Left lobe of liver (tissue), 2 donors: ENCODE results near the gene C1orf21. TPM values are rescaled to one million over a fixed set of nuclear protein-coding genes. Genes with fewer than 3 reads are reported as not detected.
A peak's percentile ranks its signal among the peaks of the same experiment; 100 is the strongest.

ENCODE experiments used
- ATAC-seq: fragments of 200-7000 bp; cut with Tn5 transposase; one replicate; pipeline ENCODE4 v1.9.1; 2020; ENCODE audit warnings: mild to moderate bottlenecking, moderate library complexity
- DNase-seq: peaks from one replicate; pipeline ENCODE4 v3.0.0-alpha.2; 2020; ENCODE audit warnings: low spot score
- total RNA-seq: library from RNA; stranded (reverse); gene quantifications from one replicate; pipeline ENCODE4 v1.2.1, GENCODE V29; 2021
- donor health status: DM: no; HTN: no; CAD: no; lungs with moderate emphysema.
- donor health status: DM: no; HTN: yes; CAD: no.

The C1orf21 gene
- total RNA-seq, 1 donor from 2014 or later: 19.6 TPM

DNA sequence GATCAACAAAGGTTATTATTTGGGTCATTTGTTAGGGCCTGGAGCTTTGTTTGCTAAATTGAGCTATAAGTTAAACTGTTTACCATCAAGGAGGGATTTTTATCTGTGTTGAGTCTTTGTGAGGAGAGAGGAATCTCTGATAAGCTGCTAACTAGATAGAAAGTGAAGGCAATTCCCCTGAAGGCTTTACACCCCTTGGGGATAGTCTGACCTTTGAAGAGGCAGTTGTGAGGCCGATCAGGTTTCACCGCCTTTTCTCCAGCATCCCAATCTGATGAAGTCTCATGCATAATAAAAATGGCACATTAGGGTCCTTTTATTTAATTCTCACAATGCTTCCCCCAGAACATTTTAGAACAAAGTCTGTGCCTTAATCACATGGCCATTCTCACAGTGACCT lies 21.8 kb downstream of the C1orf21 start:
- no peak for DNase-seq
- ATAC-seq: peak; percentile 13

DNA sequence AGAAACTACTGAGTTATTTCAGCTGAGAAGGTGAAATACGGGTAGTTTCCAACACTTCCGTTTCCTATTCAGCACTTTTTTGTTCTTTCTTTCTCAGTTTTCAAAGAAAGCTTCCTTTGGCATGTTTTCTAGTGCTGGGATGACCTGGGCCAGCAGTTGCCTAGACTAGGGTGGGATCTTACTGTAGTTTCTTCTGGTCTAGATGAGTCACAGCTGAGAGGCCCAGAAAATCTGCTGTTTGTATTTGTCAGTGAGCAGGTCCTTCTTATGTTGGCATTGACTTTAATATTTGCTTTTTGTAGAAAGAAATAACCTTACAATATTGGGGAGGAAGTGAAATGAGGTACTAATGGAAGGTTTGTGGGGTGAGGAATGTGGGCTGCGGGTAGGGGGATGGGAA lies 22.2 kb downstream of the C1orf21 start:
- ATAC-seq (no peak), DNase-seq (no peak)

DNA sequence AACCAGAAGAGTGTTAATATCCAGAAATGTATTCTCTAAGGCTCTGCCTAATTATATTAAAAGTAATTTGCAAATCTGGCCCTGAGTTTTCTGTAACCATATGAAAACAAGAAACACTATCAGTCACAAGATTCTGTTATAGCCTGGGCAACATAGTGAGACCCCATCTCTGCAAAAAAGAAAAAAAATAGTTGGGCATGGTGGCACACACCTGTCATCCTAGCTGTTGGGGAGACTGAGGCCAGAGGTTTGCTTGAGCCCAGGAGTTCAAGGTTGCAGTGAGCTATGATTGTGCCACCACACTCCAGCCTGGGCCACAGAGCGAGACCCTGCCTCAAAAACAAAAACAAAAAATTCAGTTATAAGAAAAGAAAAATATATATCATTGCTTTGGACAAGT lies 25.6 kb downstream of the C1orf21 start:
- no peak for ATAC-seq

DNA sequence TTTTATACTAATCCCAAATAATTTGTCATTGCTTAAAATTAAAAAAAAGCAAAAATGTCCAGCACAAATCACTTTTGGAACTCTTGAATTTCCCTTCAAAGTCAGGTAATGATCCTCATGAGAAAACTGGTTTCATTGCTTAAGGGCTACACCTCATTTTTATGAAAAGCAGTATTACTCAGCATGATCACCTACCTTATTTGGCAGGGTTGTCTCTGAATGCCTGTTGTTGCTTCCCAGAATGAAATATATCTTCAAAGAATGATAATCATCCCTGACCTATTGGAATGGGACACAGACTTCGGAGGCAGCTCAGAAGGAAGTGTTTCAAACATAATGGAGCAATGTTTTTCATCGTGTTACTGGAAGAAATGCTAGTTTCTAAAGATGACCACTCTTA lies 29.7 kb downstream of the C1orf21 start:
- no peak for ATAC-seq
- no peak for DNase-seq

More for the DNA sequence above, 25.6 kb downstream of the C1orf21 start:
- DNase-seq: no peak

DNA sequence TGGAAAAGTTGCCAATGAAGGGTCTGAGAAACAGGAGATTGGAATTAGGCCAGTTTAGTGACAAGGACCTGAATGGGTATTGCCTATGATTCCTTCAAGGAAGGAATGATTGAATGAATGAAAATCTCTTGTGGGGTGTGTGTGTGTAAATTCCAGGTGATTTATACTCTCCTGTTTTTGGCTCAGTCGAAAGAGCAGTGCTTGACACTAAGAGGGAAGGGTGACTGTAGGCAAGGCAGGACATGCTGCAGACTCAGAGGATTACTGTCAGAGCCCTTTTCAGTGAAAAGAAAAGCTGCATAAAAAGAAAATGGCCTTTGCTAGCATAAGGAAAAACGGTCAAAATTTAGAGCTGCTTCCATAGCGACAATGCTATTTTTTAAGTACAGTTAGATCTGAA lies 30.1 kb downstream of the C1orf21 start:
- DNase-seq: no peak
- no peak for ATAC-seq

- no peak for DNase-seq
- ATAC-seq: no peak
These were observed 31.1 kb downstream of the C1orf21 start for GRCh38 chr1:184417916-184418315.

DNA sequence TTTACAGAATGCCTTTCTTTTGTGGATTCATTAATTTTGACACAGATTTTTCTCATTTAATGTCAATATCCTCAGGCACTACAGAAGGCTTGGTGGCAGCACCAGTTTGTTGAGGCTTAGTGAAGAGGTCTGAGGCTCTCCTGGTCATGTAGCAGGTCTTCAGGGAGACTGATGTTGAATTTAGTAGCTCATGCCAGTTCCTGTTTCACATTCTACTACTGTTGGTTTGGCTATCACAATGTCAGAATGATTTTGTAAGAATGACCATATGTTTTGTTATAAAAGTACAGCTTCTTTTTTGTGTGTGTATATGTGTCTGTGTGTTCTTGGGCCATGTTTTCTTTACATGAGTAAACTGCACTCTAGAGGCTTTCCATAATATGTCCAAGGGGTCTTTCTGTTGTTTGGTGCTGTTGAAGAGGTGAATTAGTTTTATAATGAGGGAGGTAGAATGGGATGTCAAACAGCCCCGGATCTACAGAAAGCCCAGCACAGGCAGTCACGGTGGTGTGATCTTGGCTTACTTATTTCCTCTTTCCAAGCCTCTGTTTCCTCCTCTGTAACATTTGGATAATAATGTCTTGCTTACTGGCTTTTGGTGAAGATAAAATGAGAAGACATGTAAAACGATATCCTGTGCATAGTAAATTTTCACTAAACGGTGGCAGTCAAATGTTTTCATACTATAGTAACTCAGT lies 32.0 kb downstream of the C1orf21 start:
- ATAC-seq (no peak), DNase-seq (no peak)

DNA sequence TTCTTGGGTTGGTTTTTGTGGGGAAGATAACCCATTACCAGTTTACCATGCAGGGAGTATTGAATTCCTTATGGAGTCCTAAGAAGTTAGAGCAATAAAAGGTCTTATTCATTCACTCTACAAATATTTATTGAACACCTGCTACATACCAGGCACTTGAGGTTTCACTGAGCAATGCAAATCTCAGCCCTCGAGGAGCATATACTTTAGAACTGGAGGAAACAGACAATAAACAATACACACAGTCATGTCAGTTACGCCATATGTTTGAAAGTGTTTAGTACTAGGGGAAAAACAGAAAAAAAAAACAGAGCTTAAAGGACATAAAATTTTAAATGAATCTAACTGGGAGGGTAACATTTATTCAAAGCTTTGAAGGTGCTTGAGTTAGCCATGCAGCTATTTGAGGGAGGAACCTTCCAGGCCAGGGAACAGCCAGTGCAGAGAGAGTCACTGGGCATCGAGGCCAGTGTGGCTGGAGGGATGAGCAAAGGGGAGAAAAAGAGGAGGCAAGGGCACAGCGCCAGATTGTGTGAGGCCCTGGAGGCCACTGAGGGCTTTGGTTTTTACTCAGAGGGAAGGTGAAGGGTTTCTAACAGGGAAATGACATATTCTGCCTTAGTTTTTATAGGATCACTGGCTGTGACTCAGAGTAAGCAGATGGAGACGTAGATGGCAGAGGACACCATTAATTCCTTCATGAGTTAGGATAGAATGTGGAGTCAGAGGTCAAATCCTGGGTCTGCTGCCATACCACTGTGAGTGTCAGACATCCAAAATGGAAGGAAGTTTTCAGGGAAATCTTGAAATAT lies 32.7 kb downstream of the C1orf21 start:
- ATAC-seq (no peak), DNase-seq (no peak)

DNA sequence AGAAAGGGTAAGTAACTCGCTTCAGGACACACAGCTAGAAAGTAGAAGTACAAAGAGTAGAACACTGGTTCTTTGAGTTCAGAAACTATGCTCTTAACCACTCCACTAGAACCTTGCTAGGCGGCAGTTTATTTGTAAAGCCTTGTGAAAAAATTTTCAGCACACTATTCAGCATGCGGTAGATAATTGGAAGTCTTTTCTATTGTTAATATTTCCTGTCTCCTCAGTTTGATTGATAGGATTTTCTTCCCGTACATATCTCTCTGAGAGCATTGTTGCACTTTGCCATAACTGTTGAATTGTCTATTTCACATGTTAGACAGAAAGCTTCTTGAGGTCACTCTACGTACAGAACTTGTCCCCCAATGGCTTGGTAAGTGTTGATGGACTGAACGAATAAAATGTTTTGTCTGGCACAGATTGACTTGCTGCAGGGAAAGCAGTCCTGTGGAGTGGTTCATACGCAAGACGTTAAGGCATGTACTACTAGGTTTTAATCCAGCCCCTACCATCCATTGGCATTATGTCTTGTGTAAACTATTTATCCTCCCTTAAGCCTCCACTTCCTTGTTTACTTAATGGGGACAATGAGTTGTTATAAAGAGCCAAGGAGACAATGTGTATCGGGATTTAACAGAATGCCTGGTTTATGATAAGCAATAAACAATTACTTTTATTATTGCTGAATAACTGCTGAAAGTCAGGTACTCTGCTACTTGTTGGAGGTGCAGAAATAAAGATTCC lies 35.8 kb downstream of the C1orf21 start:
- DNase-seq (no peak), ATAC-seq (peak; percentile 21)

- no peak for DNase-seq
- no peak for ATAC-seq
These were observed 36.8 kb downstream of the C1orf21 start for GRCh38 chr1:184423649-184424048.

DNA sequence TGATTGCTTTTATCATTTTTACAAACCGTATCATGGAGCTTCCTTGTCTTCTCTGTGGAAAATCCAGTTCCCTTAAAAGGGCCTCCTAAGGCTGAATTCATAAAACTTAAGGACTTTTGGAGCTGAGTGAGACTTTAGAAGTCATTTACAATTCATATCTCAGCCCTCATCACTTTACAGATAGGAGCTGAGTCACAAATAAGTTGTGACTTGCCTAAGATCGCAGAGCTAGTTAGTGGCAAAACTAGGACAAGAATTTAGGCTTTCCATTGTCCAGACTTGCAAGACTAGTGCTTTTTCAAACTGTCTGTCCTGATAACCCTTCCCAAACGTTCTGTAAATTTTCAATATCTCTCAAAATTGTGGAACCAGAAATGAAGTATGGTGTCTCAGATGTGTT lies 37.3 kb downstream of the C1orf21 start:
- DNase-seq: no peak

DNA sequence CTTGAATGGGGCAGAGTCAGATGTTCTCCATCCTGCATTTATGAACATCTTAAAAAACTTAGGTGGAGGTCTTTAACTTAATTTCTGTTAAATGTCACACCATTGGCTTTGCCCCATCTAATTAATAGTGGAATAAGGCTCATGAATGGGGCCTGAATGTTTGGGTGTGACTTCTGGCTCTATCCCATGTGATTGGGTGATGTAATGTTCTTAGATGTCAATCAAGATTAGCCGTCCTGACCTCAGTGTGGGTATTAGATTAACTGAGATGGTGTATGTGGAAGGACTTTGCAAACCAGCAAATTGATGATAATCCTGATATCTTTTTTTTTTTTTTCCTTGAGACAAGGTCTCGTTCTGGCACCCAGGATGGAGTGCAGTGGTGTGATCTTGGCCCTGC lies 38.1 kb downstream of the C1orf21 start:
- ATAC-seq: no peak
- no peak for DNase-seq

More for the DNA sequence above, 37.3 kb downstream of the C1orf21 start:
- ATAC-seq: no peak

DNA sequence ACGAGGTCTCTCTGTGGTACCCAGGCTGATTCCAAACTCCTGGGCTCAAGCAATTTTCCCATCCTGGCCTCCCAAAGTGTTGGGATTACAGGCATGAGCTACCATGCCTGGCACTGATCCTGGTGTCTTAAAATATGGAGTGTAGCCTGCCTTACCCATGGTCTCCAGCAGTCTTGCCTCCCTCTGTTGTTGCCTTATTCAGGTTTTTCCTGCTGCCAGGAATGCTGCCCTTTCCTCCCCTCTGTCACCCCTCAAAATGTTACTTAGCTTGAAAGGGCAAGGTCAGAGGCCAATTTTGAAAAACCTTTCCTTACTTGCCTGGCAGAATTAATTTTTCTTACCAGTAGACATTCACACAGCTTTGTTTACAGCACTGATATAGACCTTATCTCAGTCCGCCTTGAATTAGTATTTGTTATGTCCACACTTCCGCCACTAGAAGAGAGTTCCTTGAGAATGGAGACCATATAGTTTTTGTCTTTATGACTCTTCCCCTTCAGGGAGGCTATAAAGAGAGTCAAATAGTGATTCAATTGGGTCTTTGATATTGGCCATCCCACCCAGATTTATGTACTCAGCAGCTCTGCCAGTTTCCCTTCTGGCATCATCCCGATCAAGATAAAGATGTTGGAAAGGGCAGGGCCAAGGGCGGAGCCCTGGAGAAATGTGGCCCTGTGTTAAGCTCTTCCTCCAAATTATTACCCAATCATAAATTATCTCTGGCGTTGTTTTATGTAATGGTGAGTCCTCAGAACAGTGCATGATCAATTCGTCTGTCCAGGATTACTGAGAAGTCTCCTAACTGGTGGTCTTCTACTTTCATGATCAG lies 38.8 kb downstream of the C1orf21 start:
- ATAC-seq (no peak), DNase-seq (no peak)

DNA sequence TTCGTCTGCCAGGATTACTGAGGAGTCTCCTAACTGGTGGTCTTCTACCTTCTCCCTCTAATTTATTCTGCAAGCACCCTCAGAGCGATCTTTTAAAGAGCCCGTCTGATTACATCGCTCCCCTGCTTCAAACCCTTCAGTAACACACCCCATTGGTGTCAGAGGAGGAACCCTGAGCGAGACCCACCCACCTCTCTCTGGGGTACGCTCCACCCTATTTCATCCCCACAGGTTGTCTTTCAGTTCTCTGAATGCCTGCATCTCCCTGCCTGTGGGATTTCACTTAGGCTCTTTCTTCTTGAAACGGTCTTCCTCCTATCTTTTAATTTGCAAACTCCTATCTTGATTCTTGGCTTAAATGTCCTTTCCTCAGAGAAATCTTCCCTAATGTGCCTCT lies 39.4 kb downstream of the C1orf21 start:
- DNase-seq (no peak), ATAC-seq (no peak)

- DNase-seq: no peak
- ATAC-seq: no peak
These were observed 40.9 kb downstream of the C1orf21 start for GRCh38 chr1:184427722-184428121.

- ATAC-seq (no peak), DNase-seq (no peak)
These were observed 41.8 kb downstream of the C1orf21 start for GRCh38 chr1:184428604-184429003.

- no peak for DNase-seq
- no peak for ATAC-seq
These were observed 42.5 kb downstream of the C1orf21 start for GRCh38 chr1:184429335-184429734.

- DNase-seq (no peak), ATAC-seq (no peak)
These were observed 47.2 kb downstream of the C1orf21 start for GRCh38 chr1:184433956-184434502.

- ATAC-seq: no peak
These were observed 50.5 kb downstream of the C1orf21 start for GRCh38 chr1:184437291-184437690.

DNA sequence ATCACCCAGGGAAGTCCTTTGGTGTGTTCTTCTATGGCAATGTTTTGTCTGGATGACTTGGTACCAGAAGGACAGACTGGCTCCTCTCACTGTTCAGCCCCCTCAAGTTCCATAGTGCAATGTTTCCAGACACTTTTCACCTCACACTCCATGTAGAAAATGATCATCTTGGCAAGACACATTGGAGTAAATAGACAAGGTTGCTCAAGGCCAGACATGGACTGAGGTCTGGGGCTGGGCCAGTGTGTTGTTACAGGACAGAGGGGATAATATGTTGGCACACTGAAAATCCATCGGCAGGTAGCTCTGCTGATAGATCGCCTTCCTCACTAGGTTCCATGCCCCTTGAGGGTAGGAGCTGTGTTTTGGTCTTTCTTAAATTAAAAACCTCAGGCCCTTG lies 51.5 kb downstream of the C1orf21 start:
- no peak for DNase-seq
- ATAC-seq: no peak

More at GRCh38 chr1:184437291-184437690, 50.5 kb downstream of the C1orf21 start:
- DNase-seq: no peak
